ENCODE data around the gene MACROD1. TPM values are rescaled to one million over a fixed set of nuclear protein-coding genes. Genes with fewer than 3 reads are reported as not detected.

Gene MACROD1
- total RNA-seq, 2 experiments from 2014 or later, result 14.4 to 14.6 TPM

GRCh38 chr11:64069401-64070313, 96.3 kb downstream of the MACROD1 start:
- CTCF ChIA-PET, result no interaction called here
- Mint-ChIP-seq H3K27me3 (ENCODE audit: low read depth) (no peaks in the 10 kb centered on the region), H3K9me3 (ENCODE audit: insufficient read depth) (no peaks in the 10 kb centered on the region), H3K4me1 (ENCODE audit: low read depth) (peaks cover 4% of the 10 kb centered on the region), H3K4me3 (no peak overlapping the region), H3K36me3 (ENCODE audit: low read depth) (no peaks in the 10 kb centered on the region), H3K27ac (no peak overlapping the region)
- ATAC-seq (no peak), DNase-seq (no peak)
- POLR2A ChIA-PET, result no interaction called here

- ATAC-seq (no peak), DNase-seq (no peak)
- no peaks in the 10 kb centered on the region for H3K9me3 Mint-ChIP-seq (ENCODE audit: insufficient read depth)
- H3K4me3 Mint-ChIP-seq, result no peak overlapping the region
- no peak overlapping the region for H3K27ac Mint-ChIP-seq
- no peaks in the 10 kb centered on the region for H3K36me3 Mint-ChIP-seq (ENCODE audit: low read depth)
- H3K27me3 Mint-ChIP-seq (ENCODE audit: low read depth), result no peaks in the 10 kb centered on the region
- H3K4me1 Mint-ChIP-seq (ENCODE audit: low read depth), result no peaks in the 10 kb centered on the region
- POLR2A ChIA-PET, result no interaction called here
- CTCF ChIA-PET, result no interaction called here
Observed at GRCh38 chr11:64068705-64069400, 97.1 kb downstream of the MACROD1 start.

- no peak for ATAC-seq
- POLR2A ChIA-PET, result no interaction called here
- no peaks in the 10 kb centered on the region for H3K9me3 Mint-ChIP-seq (ENCODE audit: insufficient read depth)
- H3K36me3 Mint-ChIP-seq (ENCODE audit: low read depth), result no peaks in the 10 kb centered on the region
- no peaks in the 10 kb centered on the region for H3K4me1 Mint-ChIP-seq (ENCODE audit: low read depth)
- CTCF ChIA-PET, result no interaction called here
- H3K27me3 Mint-ChIP-seq (ENCODE audit: low read depth), result no peaks in the 10 kb centered on the region
- no peak for DNase-seq
- H3K27ac Mint-ChIP-seq, result no peak overlapping the region
- H3K4me3 Mint-ChIP-seq, result no peak overlapping the region
Observed at GRCh38 chr11:64067230-64067993, 98.5 kb downstream of the MACROD1 start.

GRCh38 chr11:64065712-64066111, 100.2 kb downstream of the MACROD1 start:
- POLR2A ChIA-PET, result no interaction called here

GRCh38 chr11:64065141-64065465, 100.8 kb downstream of the MACROD1 start:
- CTCF ChIA-PET, result no interaction called here
- H3K27me3 Mint-ChIP-seq (ENCODE audit: low read depth), result peaks cover 7% of the 10 kb centered on the region
- ATAC-seq, result no peak
- H3K27ac Mint-ChIP-seq, result no peak overlapping the region
- POLR2A ChIA-PET, result no interaction called here
- no peak overlapping the region for H3K4me3 Mint-ChIP-seq
- no peak for DNase-seq
- no peaks in the 10 kb centered on the region for H3K9me3 Mint-ChIP-seq (ENCODE audit: insufficient read depth)
- H3K36me3 Mint-ChIP-seq (ENCODE audit: low read depth), result no peaks in the 10 kb centered on the region
- H3K4me1 Mint-ChIP-seq (ENCODE audit: low read depth), result peaks cover 8% of the 10 kb centered on the region

More at GRCh38 chr11:64065712-64066111, 100.2 kb downstream of the MACROD1 start:
- CTCF ChIA-PET, result no interaction called here
- no peaks in the 10 kb centered on the region for H3K9me3 Mint-ChIP-seq (ENCODE audit: insufficient read depth)
- H3K4me1 Mint-ChIP-seq (ENCODE audit: low read depth), result peaks cover 5% of the 10 kb centered on the region
- H3K36me3 Mint-ChIP-seq (ENCODE audit: low read depth), result no peaks in the 10 kb centered on the region
- no peak overlapping the region for H3K27ac Mint-ChIP-seq
- ATAC-seq (no peak), DNase-seq (no peak)
- H3K27me3 Mint-ChIP-seq (ENCODE audit: low read depth), result peaks cover 7% of the 10 kb centered on the region
- no peak overlapping the region for H3K4me3 Mint-ChIP-seq

- ChIA-PET POLR2A (no interaction called here), CTCF (no interaction called here)
- peaks cover 7% of the 10 kb centered on the region for H3K27me3 Mint-ChIP-seq (ENCODE audit: low read depth)
- no peak overlapping the region for H3K27ac Mint-ChIP-seq
- H3K4me1 Mint-ChIP-seq (ENCODE audit: low read depth), result peaks cover 8% of the 10 kb centered on the region
- no peak for ATAC-seq
- DNase-seq, result no peak
- H3K9me3 Mint-ChIP-seq (ENCODE audit: insufficient read depth), result no peaks in the 10 kb centered on the region
- no peak overlapping the region for H3K4me3 Mint-ChIP-seq
- no peaks in the 10 kb centered on the region for H3K36me3 Mint-ChIP-seq (ENCODE audit: low read depth)
Observed at GRCh38 chr11:64064374-64065140, 101.4 kb downstream of the MACROD1 start.

- Mint-ChIP-seq H3K9me3 (ENCODE audit: insufficient read depth) (no peaks in the 10 kb centered on the region), H3K36me3 (ENCODE audit: low read depth) (no peaks in the 10 kb centered on the region), H3K4me1 (ENCODE audit: low read depth) (peaks cover 8% of the 10 kb centered on the region), H3K27me3 (ENCODE audit: low read depth) (peaks cover 7% of the 10 kb centered on the region), H3K27ac (no peak overlapping the region), H3K4me3 (no peak overlapping the region)
- ChIA-PET CTCF (no interaction called here), POLR2A (no interaction called here)
- ATAC-seq, result no peak
- no peak for DNase-seq
Observed at GRCh38 chr11:64063777-64064176, 102.1 kb downstream of the MACROD1 start.

- Mint-ChIP-seq H3K4me3 (no peak overlapping the region), H3K9me3 (ENCODE audit: insufficient read depth) (no peaks in the 10 kb centered on the region), H3K4me1 (ENCODE audit: low read depth) (peaks cover 8% of the 10 kb centered on the region), H3K27ac (no peak overlapping the region), H3K36me3 (ENCODE audit: low read depth) (no peaks in the 10 kb centered on the region), H3K27me3 (ENCODE audit: low read depth) (peaks cover 7% of the 10 kb centered on the region)
- ChIA-PET POLR2A (no interaction called here), CTCF (no interaction called here)
- no peak for ATAC-seq
- DNase-seq, result no peak
Observed at GRCh38 chr11:64062185-64063039, 103.5 kb downstream of the MACROD1 start.

- DNase-seq (peak; percentile 67), ATAC-seq (peak; percentile 83)
- H3K27ac Mint-ChIP-seq, result no peak overlapping the region
- no peaks in the 10 kb centered on the region for H3K36me3 Mint-ChIP-seq (ENCODE audit: low read depth)
- ChIA-PET CTCF (interaction anchor here (1.3 kb wide), 1 partner anchor 60 kb away, joined by 4 read pairs; no protein-coding TSS in a partner anchor), POLR2A (no interaction called here)
- H3K4me1 Mint-ChIP-seq (ENCODE audit: low read depth), result peaks cover 8% of the 10 kb centered on the region
- H3K27me3 Mint-ChIP-seq (ENCODE audit: low read depth), result peaks cover 7% of the 10 kb centered on the region
- peak overlapping the region; percentile 61 for H3K4me3 Mint-ChIP-seq
- H3K9me3 Mint-ChIP-seq (ENCODE audit: insufficient read depth), result no peaks in the 10 kb centered on the region
Observed at GRCh38 chr11:64060861-64061444, 105.0 kb downstream of the MACROD1 start.

- Mint-ChIP-seq H3K4me1 (ENCODE audit: low read depth) (peaks cover 8% of the 10 kb centered on the region), H3K36me3 (ENCODE audit: low read depth) (no peaks in the 10 kb centered on the region), H3K27me3 (ENCODE audit: low read depth) (peaks cover 7% of the 10 kb centered on the region), H3K9me3 (ENCODE audit: insufficient read depth) (no peaks in the 10 kb centered on the region), H3K4me3 (peak overlapping the region; percentile 52), H3K27ac (no peak overlapping the region)
- CTCF ChIA-PET, result interaction anchor here (1.3 kb wide), 1 partner anchor 59 kb away, joined by 4 read pairs; no protein-coding TSS in a partner anchor
- no peak for DNase-seq
- no peak for ATAC-seq
- POLR2A ChIA-PET, result no interaction called here
Observed at GRCh38 chr11:64060263-64060860, 105.6 kb downstream of the MACROD1 start.
